ENCODE measurements around the gene ADM5.
"Not testable (repeated sequence)": the region's sequence is repeated elsewhere in the genome, so short reads cannot be mapped to it uniquely, and the experiment has no call there.

ADM5 gene

DNA sequence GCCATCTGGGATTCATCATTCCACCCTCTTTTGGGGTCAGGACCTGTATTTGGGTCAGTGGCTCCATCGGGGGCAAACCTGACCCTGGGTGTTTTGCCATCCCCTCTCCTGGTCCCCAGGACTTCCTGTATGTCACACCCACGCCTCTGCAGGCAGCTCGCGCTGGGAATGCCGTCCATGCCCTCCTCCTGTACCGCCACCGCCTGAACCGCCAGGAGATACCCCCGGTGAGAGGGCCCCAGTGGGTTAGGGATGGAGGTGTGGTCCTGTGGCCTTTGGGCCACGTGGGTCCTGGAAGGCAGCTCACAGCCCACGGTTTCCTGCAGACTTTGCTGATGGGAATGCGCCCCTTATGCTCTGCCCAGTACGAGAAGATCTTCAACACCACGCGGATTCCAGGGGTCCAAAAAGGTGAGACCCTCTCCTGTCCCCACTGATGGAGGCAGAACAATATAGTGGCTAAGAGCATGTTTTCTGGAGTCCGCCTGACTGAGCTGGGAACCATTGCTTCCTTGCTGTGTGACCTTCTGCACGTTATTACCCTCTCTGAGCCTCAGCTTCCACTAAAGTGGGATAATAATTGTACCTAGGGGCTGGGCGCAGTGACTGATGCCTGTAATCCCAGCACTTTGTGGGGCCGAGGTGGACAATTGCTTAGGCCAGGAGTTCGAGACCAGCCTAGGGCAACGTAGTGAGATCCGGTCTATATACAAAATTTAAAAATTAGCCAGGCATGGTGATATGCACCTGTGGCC lies 15.7 kb downstream of the ADM5 start:
- no peak for FAIRE-seq

DNA sequence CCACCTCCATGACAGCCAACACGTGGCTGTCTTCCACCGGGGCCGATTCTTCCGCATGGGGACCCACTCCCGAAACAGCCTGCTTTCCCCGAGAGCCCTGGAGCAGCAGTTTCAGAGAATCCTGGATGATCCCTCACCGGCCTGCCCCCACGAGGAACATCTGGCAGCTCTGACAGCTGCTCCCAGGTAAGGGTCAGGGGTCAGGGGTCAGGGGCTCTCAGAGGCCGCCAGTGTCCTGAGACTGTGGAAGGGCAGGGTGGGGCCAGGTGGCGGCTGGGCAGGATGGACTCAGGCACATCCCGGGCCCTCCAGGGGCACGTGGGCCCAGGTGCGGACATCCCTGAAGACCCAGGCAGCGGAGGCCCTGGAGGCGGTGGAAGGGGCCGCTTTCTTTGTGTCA lies 16.5 kb downstream of the ADM5 start:
- no peak for FAIRE-seq

DNA sequence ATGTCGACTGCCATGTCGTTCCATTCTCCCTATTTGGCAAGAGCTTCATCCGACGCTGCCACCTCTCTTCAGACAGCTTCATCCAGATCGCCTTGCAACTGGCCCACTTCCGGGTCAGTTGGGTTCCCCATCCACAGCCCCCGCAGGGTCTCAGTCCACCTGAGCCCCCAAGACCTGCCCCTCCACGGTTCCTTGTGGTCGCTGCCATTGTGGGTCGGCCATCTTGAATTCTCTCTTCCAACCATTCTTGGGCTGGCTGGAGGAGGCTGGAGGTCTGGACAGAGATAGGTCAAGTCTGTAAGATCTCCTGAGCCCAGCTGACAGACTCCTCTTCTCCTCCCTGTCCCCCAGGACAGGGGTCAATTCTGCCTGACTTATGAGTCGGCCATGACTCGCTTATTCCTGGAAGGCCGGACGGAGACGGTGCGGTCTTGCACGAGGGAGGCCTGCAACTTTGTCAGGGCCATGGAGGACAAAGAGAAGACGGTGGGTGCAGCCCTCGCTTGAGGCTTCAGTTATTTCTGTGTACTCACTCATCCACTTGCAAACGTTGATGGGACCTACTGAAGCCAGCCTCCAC lies 21.1 kb downstream of the ADM5 start:
- no peak for FAIRE-seq

- no peak for FAIRE-seq
Measured at GRCh38 chr19:49712397-49712859, 23.0 kb downstream of the ADM5 start.

DNA sequence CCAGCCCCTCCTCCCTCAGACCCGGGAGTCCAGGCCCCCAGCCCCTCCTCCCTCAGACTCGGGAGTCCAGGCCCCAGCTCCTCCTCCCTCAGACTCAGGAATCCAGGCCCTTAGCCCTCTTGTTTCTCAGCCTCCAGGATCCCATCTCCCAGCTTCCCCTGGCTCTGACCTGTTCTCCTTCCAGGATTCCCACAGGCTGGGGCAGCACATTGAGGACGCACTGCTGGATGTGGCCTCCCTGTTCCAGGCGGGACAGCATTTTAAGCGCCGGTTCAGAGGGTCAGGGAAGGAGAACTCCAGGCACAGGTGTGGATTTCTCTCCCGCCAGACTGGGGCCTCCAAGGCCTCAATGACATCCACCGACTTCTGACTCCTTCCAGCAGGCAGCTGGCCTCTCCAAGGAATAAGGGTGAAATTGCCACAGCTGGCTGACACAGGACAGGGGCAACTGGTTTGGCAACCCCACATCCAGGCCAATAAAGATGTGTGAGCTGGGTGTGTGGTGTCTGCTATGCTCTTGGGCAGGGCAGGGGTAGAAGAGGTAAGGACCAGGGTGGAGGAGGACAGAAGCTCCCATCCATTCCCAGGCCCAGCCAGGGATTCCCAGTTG lies 23.9 kb downstream of the ADM5 start:
- FAIRE-seq, result no peak

DNA sequence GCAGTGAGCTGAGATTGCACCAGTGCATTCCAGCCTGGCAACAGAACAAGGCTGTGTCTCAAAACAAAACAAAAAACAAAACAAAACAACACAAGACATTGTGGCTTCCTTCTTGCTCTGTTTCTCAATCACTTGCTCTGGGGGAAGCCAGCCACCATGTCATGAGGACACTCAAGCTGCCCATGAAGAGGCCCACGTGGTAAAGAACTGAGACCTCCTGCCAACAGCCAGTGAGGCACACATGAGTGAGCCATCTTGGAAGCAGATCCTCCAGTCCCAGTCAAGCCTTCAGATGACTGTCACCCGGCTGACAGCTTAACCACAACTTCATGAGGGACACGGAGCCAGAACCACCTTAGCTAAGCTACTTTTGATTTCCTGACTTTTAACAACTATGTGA lies 26.8 kb downstream of the ADM5 start:
- FAIRE-seq, result no peak

- FAIRE-seq, result peak; percentile 88
Measured at GRCh38 chr19:49718511-49718910, 29.1 kb downstream of the ADM5 start.

GRCh38 chr19:49718991-49719390 lies 29.6 kb downstream of the ADM5 start:
- no peak for FAIRE-seq

DNA sequence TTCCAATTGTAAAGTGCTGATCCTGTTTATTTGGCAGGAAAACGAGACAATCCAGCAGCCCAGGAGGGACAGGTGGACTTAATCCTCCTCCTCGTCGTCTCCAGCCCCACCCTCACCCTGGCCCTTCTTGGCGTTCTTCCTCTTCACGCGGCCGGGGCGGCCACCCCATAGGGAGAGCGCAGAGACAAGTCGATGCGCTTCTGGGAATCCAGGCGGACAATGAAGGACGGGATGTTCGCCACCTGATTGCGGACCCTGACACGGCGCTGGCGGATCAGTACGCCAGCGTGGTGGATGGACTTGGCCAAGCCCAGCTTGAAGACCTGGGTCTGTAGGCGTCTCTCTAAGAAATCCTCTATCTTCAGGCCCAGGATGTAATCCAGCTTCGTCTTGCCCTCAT lies 30.0 kb downstream of the ADM5 start:
- not testable (repeated sequence) for FAIRE-seq

GRCh38 chr19:49727217-49728030 lies 38.0 kb downstream of the ADM5 start:
- no peak for FAIRE-seq

GRCh38 chr19:49730166-49730565 lies 40.8 kb downstream of the ADM5 start:
- FAIRE-seq, result no peak

GRCh38 chr19:49738268-49738667 lies 48.9 kb downstream of the ADM5 start:
- no peak for FAIRE-seq

DNA sequence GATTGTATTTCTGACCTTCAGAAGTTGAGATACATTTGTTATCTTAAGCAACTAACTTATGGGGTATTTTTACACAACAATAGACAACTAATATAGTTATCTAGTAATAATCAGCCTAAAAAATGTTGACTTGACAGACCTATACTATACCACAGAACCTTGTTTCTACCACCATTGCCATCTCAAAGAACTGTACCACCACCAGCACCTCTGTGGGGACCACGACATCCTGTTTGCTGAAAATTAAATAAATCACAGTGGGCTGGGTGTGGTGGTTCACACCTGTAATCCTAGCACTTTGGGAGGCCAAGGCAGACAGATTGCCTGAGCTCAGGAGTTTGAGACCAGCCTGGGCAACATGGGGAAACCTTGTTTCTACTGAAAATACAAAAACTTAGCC lies 49.7 kb downstream of the ADM5 start:
- FAIRE-seq, result no peak

GRCh38 chr19:49739933-49740332 lies 50.5 kb downstream of the ADM5 start:
- no peak for FAIRE-seq
